SK-N-SH treated with all-trans-retinoic acid at 6 μM for 48 hours (cell line): Measurements from ENCODE around the gene GALNTL6.

ENCODE experiments used
- RARB ChIP-seq: fragments of 250-450 bp; sonication (Bioruptor Pico); IDR thresholded peaks from 2 replicates; pipeline ENCODE4 v1.8.0; 2021; ENCODE audit warnings: mild to moderate bottlenecking, moderate library complexity
- TF ChIP-seq, protein P1 (sequence below): fragments of 250-450 bp; sonication (Bioruptor Pico); IDR thresholded peaks from 2 replicates; pipeline ENCODE4 v1.8.0; 2020; ENCODE audit warnings: mild to moderate bottlenecking, moderate library complexity, borderline replicate concordance
- TF ChIP-seq, protein P2 (sequence below): fragments of 250-450 bp; sonication (Bioruptor Pico); IDR thresholded peaks from 2 replicates; pipeline ENCODE4 v1.5.1; 2020; ENCODE audit warnings: low read depth, mild to moderate bottlenecking, moderate library complexity

DNA sequence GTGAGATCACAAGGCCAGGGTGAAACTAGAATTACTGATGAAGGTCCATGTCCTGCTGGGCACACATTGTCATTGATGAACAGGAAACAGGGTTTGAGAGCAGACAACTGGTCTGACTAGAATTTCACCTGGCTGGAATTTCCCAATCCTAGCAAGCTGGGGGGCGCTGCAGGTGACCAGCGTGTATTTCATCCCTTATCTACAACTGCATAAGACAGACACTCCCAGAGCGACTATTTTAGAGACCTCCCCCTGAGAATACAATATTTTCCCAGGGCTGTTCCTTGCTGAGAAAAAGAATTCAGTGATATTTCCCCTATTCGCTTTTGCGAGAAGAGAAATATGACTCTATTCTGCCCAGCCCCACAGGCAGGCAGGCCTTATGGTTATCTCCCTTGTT is 922.8 kb downstream of the GALNTL6 start:
- TF ChIP-seq RARB = no peak
- TF ChIP-seq, protein P1, sequence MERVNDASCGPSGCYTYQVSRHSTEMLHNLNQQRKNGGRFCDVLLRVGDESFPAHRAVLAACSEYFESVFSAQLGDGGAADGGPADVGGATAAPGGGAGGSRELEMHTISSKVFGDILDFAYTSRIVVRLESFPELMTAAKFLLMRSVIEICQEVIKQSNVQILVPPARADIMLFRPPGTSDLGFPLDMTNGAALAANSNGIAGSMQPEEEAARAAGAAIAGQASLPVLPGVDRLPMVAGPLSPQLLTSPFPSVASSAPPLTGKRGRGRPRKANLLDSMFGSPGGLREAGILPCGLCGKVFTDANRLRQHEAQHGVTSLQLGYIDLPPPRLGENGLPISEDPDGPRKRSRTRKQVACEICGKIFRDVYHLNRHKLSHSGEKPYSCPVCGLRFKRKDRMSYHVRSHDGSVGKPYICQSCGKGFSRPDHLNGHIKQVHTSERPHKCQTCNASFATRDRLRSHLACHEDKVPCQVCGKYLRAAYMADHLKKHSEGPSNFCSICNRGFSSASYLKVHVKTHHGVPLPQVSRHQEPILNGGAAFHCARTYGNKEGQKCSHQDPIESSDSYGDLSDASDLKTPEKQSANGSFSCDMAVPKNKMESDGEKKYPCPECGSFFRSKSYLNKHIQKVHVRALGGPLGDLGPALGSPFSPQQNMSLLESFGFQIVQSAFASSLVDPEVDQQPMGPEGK (CRISPR knock-in tag) = no peak
- TF ChIP-seq, protein P2, sequence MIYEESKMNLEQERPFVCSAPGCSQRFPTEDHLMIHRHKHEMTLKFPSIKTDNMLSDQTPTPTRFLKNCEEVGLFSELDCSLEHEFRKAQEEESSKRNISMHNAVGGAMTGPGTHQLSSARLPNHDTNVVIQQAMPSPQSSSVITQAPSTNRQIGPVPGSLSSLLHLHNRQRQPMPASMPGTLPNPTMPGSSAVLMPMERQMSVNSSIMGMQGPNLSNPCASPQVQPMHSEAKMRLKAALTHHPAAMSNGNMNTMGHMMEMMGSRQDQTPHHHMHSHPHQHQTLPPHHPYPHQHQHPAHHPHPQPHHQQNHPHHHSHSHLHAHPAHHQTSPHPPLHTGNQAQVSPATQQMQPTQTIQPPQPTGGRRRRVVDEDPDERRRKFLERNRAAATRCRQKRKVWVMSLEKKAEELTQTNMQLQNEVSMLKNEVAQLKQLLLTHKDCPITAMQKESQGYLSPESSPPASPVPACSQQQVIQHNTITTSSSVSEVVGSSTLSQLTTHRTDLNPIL (CRISPR knock-in tag) = no peak
